HepG2 (cell line): ENCODE data around the gene SRC. TPM values are rescaled to one million over a fixed set of nuclear protein-coding genes. Genes with fewer than 3 reads are reported as not detected.
A peak's percentile ranks its signal among the peaks of the same experiment; 100 is the strongest.

Experiments
- ATAC-seq: fragments of 200-7000 bp; cut with Tn5 transposase; 3 replicates; pipeline ENCODE4 v1.9.1; 2020; ENCODE audit warnings: mild to moderate bottlenecking, moderate library complexity
- BruUV-seq: library from RNA; stranded (reverse); fragments of 400-500 nt; replicated peaks from 2 replicates; lab custom pipeline; 2021; lab: Mats Ljungman, UMichigan
- CTCF ChIA-PET: fragments of 300-600 bp; formaldehyde crosslinking; extraction: SDS; loops from one replicate; lab custom pipeline; 2021; ENCODE audit warnings: low total read pairs, inconsistent platforms, low intra/inter-chr PET ratio; lab: Yijun Ruan, JAX
- POLR2A ChIA-PET: fragments of 350-600 bp; sonication (Branson Sonifier 250); formaldehyde crosslinking; loops from one replicate; lab custom pipeline; 2020; ENCODE audit warnings: antibody characterized with exemption, inconsistent platforms; lab: Yijun Ruan, JAX
- DNase-seq: peaks from one replicate; pipeline ENCODE4 v3.0.0-alpha.2; 2015; ENCODE audit warnings: low spot score
- FAIRE-seq: peaks from 3 replicates; lab custom pipeline; 2011; peaks lifted over from hg19 to GRCh38; lab: Jason Lieb, UNC
- H2AFZ ChIP-seq: one replicate; pipeline ENCODE4 v1.6.1; 2011; ENCODE audit warnings: low read length, inconsistent platforms
- H3K27ac ChIP-seq: fragments of 300-600 bp; 3 replicates; pipeline ENCODE4 v1.8.0; 2011; ENCODE audit warnings: mixed run types, mild to moderate bottlenecking, mixed read lengths, low read length, inconsistent platforms; ENCODE audit not compliant: insufficient read depth; ENCODE audit errors: extremely low read length
- H3K27me3 ChIP-seq, 2 experiments: fragments of 200-600 bp in 1 of 2; 2 replicates in 1 of 2; 3 replicates in 1 of 2; pipeline versions ENCODE4 v1.6.0 to v1.8.0; 2011; ENCODE audit warnings: low read length in 2 of 2, mild to moderate bottlenecking in 2 of 2, moderate library complexity in 2 of 2, inconsistent platforms in 1 of 2; ENCODE audit not compliant: insufficient read depth in 2 of 2, control insufficient read depth in 1 of 2
- H3K36me3 ChIP-seq, 2 experiments: fragments of 200-600 bp in 1 of 2; replicated peaks in 1 of 2; 2 replicates in 1 of 2; 3 replicates in 1 of 2; pipeline versions ENCODE4 v1.5.1 to v1.8.0; 2011; ENCODE audit warnings: low read length in 2 of 2, inconsistent platforms in 1 of 2; ENCODE audit not compliant: insufficient read depth in 2 of 2, control insufficient read depth in 1 of 2
- H3K4me1 ChIP-seq: 2 replicates; pipeline ENCODE4 v1.5.1; 2012; ENCODE audit warnings: low read length, inconsistent platforms; ENCODE audit not compliant: insufficient read depth
- H3K4me2 ChIP-seq: 2 replicates; pipeline ENCODE4 v1.6.0; 2011; ENCODE audit warnings: low read depth, low read length, inconsistent platforms
- H3K4me3 ChIP-seq, 3 experiments: fragments of 200-600 bp in 1 of 3; sonication (generic), shearing (Covaris generic) in 1 of 3; replicated peaks in 1 of 3; 2 replicates each; pipeline ENCODE4 v1.5.1; 2011 to 2016; ENCODE audit warnings: low read length in 3 of 3, inconsistent platforms in 2 of 3, low read depth in 2 of 3, mild to moderate bottlenecking in 2 of 3, control low read depth in 1 of 3, mixed read lengths in 1 of 3; ENCODE audit not compliant: insufficient read depth in 1 of 3
- H3K79me2 ChIP-seq: one replicate; pipeline ENCODE4 v1.6.1; 2011; ENCODE audit warnings: low read length, inconsistent platforms; ENCODE audit not compliant: insufficient read depth
- H3K9ac ChIP-seq: 2 replicates; pipeline ENCODE4 v1.6.0; 2011; ENCODE audit warnings: mild to moderate bottlenecking, low read depth, low read length, inconsistent platforms; ENCODE audit not compliant: insufficient read depth
- H3K9me3 ChIP-seq: 2 replicates; pipeline ENCODE4 v1.5.1; 2012; ENCODE audit warnings: mild to moderate bottlenecking, low read length
- H4K20me1 ChIP-seq: 2 replicates; pipeline ENCODE4 v1.6.0; 2011; ENCODE audit warnings: inconsistent platforms, mild to moderate bottlenecking, low read length, moderate library complexity; ENCODE audit not compliant: insufficient read depth
- AGO2 ChIP-seq: fragments of 200-400 bp; formaldehyde crosslinking; optimal IDR thresholded peaks from 2 replicates; pipeline ENCODE3; 2017; ENCODE audit warnings: mild to moderate bottlenecking, low read depth, low read length, moderate library complexity
- ARNT ChIP-seq: fragments of 450-650 bp; IDR thresholded peaks from 2 replicates; pipeline ENCODE4 v1.6.1; 2017
- CEBPB ChIP-seq: IDR thresholded peaks from 2 replicates; pipeline ENCODE4 v1.6.1; 2011; ENCODE audit warnings: low read depth, low read length, improper control_type of control experiment, borderline replicate concordance
- CHCHD3 ChIP-seq: sonication (generic); formaldehyde crosslinking; IDR thresholded peaks from 2 replicates; pipeline ENCODE4 v1.8.0; 2022; ENCODE audit warnings: mild to moderate bottlenecking, missing genetic modification reagents, moderate library complexity
- HOXA7 ChIP-seq: sonication (generic); formaldehyde crosslinking; IDR thresholded peaks from 2 replicates; pipeline ENCODE4 v1.8.1; 2022; ENCODE audit warnings: mild to moderate bottlenecking, missing genetic modification reagents, moderate library complexity
- KAT7 ChIP-seq: IDR thresholded peaks from 2 replicates; pipeline ENCODE4 v1.6.1; 2018; ENCODE audit warnings: borderline replicate concordance, missing compliant biosample characterization
- NFKBIZ ChIP-seq: IDR thresholded peaks from 2 replicates; pipeline ENCODE4 v1.6.1; 2018; ENCODE audit warnings: missing genetic modification reagents, missing compliant biosample characterization
- PCBP2 ChIP-seq: fragments of 200-400 bp; formaldehyde crosslinking; optimal IDR thresholded peaks from 2 replicates; pipeline ENCODE3; 2018; ENCODE audit warnings: low read length, low read depth; ENCODE audit not compliant: poor library complexity, severe bottlenecking
- ZNF431 ChIP-seq: sonication (generic); formaldehyde crosslinking; IDR thresholded peaks from 2 replicates; pipeline ENCODE4 v1.9.0; 2022; ENCODE audit warnings: missing genetic modification reagents, low read depth, mild to moderate bottlenecking, borderline replicate concordance
- ZNF552 ChIP-seq: sonication (generic); formaldehyde crosslinking; IDR thresholded peaks from 2 replicates; pipeline ENCODE4 v1.9.0; 2022; ENCODE audit warnings: missing genetic modification reagents, mild to moderate bottlenecking, borderline replicate concordance
- ZNF614 ChIP-seq: IDR thresholded peaks from 2 replicates; pipeline ENCODE4 v1.6.1; 2018; ENCODE audit warnings: missing biosample characterization, missing genetic modification reagents, inconsistent platforms, borderline replicate concordance
- ZNF7 ChIP-seq: IDR thresholded peaks from 2 replicates; pipeline ENCODE4 v1.6.1; 2016; ENCODE audit warnings: missing biosample characterization, missing genetic modification reagents
- ZSCAN22 ChIP-seq: sonication (generic); formaldehyde crosslinking; IDR thresholded peaks from 2 replicates; pipeline ENCODE4 v1.4.0; 2020; ENCODE audit warnings: mild to moderate bottlenecking, missing genetic modification reagents
- ZSCAN30 ChIP-seq: sonication (generic); formaldehyde crosslinking; IDR thresholded peaks from 2 replicates; pipeline ENCODE4 v1.5.0; 2020; ENCODE audit warnings: mild to moderate bottlenecking, missing genetic modification reagents
- WGBS: methylation state at CpG from one replicate; pipeline ENCODE4 v1.1.6; 2017; ENCODE audit warnings: low lambda C conversion rate; 5-methylcytosine and 5-hydroxymethylcytosine counted together
- in situ Hi-C: cut with HindIII; loops from 2 replicates; pipeline ENCODE4 v1.10.0; 2017; ENCODE audit warnings: low pct_unique_long_range_greater_than_20kb; ENCODE audit not compliant: extremely low pct_ligation_motif_present
- intact Hi-C: fragments of 100-400 bp; cut with micrococcal nuclease; formaldehyde crosslinking; loops from one replicate; pipeline ENCODE4 v1.10.0; 2022; ENCODE audit not compliant: unreplicated experiment
- polyA plus RNA-seq, 8 experiments: library from polyadenylated mRNA; depleted of rRNA in 3 of 8; stranded (reverse) in 7 of 8; unstranded in 1 of 8; fragments of >200 nt; fragmentation: Illumina TruSeq in 4 of 8; extraction: Trizol in 4 of 8; gene quantifications; 2 replicates each; pipeline versions ENCODE4 v1.2.1 to v1.2.3, GENCODE V29; 2011 to 2016; ENCODE audit warnings: low read depth in 4 of 8, missing spikeins in 1 of 8, mixed read lengths in 1 of 8; ENCODE audit not compliant: insufficient read depth in 1 of 8
- total RNA-seq, 5 experiments: library from RNA; depleted of rRNA; stranded (reverse); fragments of >200 nt; fragmentation: Illumina TruSeq; extraction: Trizol; gene quantifications; 2 replicates each; pipeline ENCODE4 v1.2.3, GENCODE V29; 2016; ENCODE audit warnings: low read depth in 1 of 5
- TF ChIP-seq, protein P1 (sequence below): IDR thresholded peaks from 2 replicates; pipeline ENCODE4 v1.6.1; 2012; ENCODE audit warnings: low read depth, low read length, improper control_type of control experiment
- TF ChIP-seq, protein P2 (sequence below): sonication (generic); formaldehyde crosslinking; IDR thresholded peaks from 2 replicates; pipeline ENCODE4 v1.4.0; 2020; ENCODE audit warnings: missing genetic modification reagents
- TF ChIP-seq, protein P3 (sequence below): sonication (generic); formaldehyde crosslinking; IDR thresholded peaks from 2 replicates; pipeline ENCODE4 v1.5.0; 2020; ENCODE audit warnings: mild to moderate bottlenecking, missing genetic modification reagents, moderate library complexity

The SRC gene
- total and polyA plus RNA-seq, 2 of the 13 experiments (the other 11 are each of a cell fraction or from before 2014, with no cell fraction given): 54.7 to 192 TPM

- TF ChIP-seq ZNF552 (CRISPR knock-in tag): no peak
Observed at GRCh38 chr20:37395410-37395797, 49.5 kb downstream of the SRC start (continued).

DNA sequence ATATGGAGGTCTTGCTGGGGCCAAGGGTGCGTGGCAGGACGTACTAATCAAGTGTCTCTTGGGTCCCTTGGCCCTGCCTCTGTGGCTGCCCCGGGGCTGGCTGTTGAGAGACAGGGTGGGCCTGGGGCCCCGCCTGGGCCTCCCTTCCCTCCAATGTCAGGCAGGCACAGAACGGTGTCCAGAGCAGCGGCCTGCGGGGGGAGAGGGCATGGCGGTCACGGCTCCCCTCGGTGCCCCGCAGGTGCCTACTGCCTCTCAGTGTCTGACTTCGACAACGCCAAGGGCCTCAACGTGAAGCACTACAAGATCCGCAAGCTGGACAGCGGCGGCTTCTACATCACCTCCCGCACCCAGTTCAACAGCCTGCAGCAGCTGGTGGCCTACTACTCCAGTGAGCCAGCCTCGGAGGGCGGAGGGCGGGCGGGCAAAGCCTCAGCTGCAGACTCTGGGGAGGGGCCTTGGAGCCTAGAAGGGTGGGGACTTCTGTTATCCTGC is 50.0 kb downstream of the SRC start:
- WGBS: 95% methylated on average over 22 of the region's 22 CpGs
- no peak overlapping the region for H3K4me2 ChIP-seq
- in situ Hi-C loops: no loop called here
- CTCF ChIA-PET: no interaction called here
- no peaks in the 10 kb centered on the region for H4K20me1 ChIP-seq
- intact Hi-C loops: loop anchor here (5.0 kb wide), 1 partner anchor 129 kb away; no protein-coding TSS in a partner anchor
- H3K27ac ChIP-seq: peak overlapping the region; percentile 21
- no peak overlapping the region for H3K4me3 ChIP-seq
- ATAC-seq: no peak
- no peak overlapping the region for H2AFZ ChIP-seq
- POLR2A ChIA-PET: no interaction called here
- peaks cover 84% of the 10 kb centered on the region for H3K4me1 ChIP-seq
- peaks cover 17 to 44% of the 10 kb centered on the region in 2 experiments for H3K36me3 ChIP-seq
- H3K9ac ChIP-seq: no peak overlapping the region
- no peak for FAIRE-seq
- no peaks in the 10 kb centered on the region for H3K27me3 ChIP-seq
- H3K9me3 ChIP-seq: no peaks in the 10 kb centered on the region
- no peak for DNase-seq
- BruUV-seq: no TSS peak
- no peaks in the 10 kb centered on the region for H3K79me2 ChIP-seq
- no peak for TF ChIP-seq ZNF614 (CRISPR knock-in tag)
- 0 out of 2 replicates have a peak, but pooled peaks have one; percentile 25 for TF ChIP-seq CHCHD3 (CRISPR knock-in tag)
- TF ChIP-seq CEBPB: no peak
- TF ChIP-seq, protein P1, sequence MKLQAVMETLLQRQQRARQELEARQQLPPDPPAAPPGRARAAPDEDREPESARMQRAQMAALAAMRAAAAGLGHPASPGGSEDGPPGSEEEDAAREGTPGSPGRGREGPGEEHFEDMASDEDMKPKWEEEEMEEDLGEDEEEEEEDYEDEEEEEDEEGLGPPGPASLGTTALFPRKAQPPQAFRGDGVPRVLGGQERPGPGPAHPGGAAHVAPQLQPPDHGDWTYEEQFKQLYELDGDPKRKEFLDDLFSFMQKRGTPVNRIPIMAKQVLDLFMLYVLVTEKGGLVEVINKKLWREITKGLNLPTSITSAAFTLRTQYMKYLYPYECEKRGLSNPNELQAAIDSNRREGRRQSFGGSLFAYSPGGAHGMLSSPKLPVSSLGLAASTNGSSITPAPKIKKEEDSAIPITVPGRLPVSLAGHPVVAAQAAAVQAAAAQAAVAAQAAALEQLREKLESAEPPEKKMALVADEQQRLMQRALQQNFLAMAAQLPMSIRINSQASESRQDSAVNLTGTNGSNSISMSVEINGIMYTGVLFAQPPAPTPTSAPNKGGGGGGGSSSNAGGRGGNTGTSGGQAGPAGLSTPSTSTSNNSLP: no peak
- TF ChIP-seq AGO2: peak; percentile 11
- no peak for TF ChIP-seq NFKBIZ
- no peak for TF ChIP-seq HOXA7 (CRISPR knock-in tag)
- TF ChIP-seq ZNF431: no peak
- TF ChIP-seq, protein P2, sequence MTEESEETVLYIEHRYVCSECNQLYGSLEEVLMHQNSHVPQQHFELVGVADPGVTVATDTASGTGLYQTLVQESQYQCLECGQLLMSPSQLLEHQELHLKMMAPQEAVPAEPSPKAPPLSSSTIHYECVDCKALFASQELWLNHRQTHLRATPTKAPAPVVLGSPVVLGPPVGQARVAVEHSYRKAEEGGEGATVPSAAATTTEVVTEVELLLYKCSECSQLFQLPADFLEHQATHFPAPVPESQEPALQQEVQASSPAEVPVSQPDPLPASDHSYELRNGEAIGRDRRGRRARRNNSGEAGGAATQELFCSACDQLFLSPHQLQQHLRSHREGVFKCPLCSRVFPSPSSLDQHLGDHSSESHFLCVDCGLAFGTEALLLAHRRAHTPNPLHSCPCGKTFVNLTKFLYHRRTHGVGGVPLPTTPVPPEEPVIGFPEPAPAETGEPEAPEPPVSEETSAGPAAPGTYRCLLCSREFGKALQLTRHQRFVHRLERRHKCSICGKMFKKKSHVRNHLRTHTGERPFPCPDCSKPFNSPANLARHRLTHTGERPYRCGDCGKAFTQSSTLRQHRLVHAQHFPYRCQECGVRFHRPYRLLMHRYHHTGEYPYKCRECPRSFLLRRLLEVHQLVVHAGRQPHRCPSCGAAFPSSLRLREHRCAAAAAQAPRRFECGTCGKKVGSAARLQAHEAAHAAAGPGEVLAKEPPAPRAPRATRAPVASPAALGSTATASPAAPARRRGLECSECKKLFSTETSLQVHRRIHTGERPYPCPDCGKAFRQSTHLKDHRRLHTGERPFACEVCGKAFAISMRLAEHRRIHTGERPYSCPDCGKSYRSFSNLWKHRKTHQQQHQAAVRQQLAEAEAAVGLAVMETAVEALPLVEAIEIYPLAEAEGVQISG (CRISPR knock-in tag): no peak
- no peak for TF ChIP-seq ZNF7 (CRISPR knock-in tag)
- TF ChIP-seq, protein P3, sequence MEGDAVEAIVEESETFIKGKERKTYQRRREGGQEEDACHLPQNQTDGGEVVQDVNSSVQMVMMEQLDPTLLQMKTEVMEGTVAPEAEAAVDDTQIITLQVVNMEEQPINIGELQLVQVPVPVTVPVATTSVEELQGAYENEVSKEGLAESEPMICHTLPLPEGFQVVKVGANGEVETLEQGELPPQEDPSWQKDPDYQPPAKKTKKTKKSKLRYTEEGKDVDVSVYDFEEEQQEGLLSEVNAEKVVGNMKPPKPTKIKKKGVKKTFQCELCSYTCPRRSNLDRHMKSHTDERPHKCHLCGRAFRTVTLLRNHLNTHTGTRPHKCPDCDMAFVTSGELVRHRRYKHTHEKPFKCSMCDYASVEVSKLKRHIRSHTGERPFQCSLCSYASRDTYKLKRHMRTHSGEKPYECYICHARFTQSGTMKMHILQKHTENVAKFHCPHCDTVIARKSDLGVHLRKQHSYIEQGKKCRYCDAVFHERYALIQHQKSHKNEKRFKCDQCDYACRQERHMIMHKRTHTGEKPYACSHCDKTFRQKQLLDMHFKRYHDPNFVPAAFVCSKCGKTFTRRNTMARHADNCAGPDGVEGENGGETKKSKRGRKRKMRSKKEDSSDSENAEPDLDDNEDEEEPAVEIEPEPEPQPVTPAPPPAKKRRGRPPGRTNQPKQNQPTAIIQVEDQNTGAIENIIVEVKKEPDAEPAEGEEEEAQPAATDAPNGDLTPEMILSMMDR (CRISPR knock-in tag): no peak
- no peak for TF ChIP-seq ARNT
- no peak for TF ChIP-seq ZSCAN30 (CRISPR knock-in tag)
- TF ChIP-seq ZSCAN22: no peak
- TF ChIP-seq PCBP2: peak; percentile 77
- no peak for TF ChIP-seq KAT7
